Activated CD8-positive, alpha-beta memory T cell treated with anti-CD3 and anti-CD28 coated beads, Interleukin-2, amount 50 U/mL, for 48 hours (primary cell): ENCODE measurements around the gene ABCG5.

Experiments used
- DNase-seq: peaks from one replicate; pipeline ENCODE4 v3.0.0-alpha.2; 2020

ABCG5 gene

GRCh38 chr2:43838560-43839267 lies at the start of gene ABCG5, which contains the start of gene ABCG8:
Gene ABCG5, minus strand, starts transcription at chr2:43838839. Its CDS starts 160 bp downstream, at chr2:43838679.
Gene ABCG8, plus strand, starts transcription at chr2:43838971. Its CDS starts 83 bp downstream, at chr2:43839054.
- no peak for DNase-seq

- no peak for DNase-seq
Measured at GRCh38 chr2:43887176-43887575, 48.5 kb upstream of the ABCG5 start.

GRCh38 chr2:43885132-43885632 lies 46.5 kb upstream of the ABCG5 start:
- no peak for DNase-seq

GRCh38 chr2:43884689-43885088 lies 46.0 kb upstream of the ABCG5 start:
- DNase-seq = no peak

GRCh38 chr2:43882312-43882711 lies 43.7 kb upstream of the ABCG5 start:
- DNase-seq = no peak

GRCh38 chr2:43880952-43881351 lies 42.3 kb upstream of the ABCG5 start:
- DNase-seq = no peak

- no peak for DNase-seq
Measured at GRCh38 chr2:43880471-43880870, 41.8 kb upstream of the ABCG5 start.

GRCh38 chr2:43879261-43879660 lies 40.6 kb upstream of the ABCG5 start:
- no peak for DNase-seq

- peak; percentile 86 for DNase-seq
Measured at GRCh38 chr2:43877782-43878464, 39.3 kb upstream of the ABCG5 start.

- DNase-seq = no peak
Measured at GRCh38 chr2:43874776-43875451, 36.3 kb upstream of the ABCG5 start.

GRCh38 chr2:43872151-43872550 lies 33.5 kb upstream of the ABCG5 start:
- DNase-seq = no peak

- no peak for DNase-seq
Measured at GRCh38 chr2:43855292-43855691, 16.7 kb upstream of the ABCG5 start.

GRCh38 chr2:43854671-43855070 lies 16.0 kb upstream of the ABCG5 start:
- DNase-seq = peak; percentile 17

- DNase-seq = peak; percentile 17
Measured at GRCh38 chr2:43853141-43854081, 14.8 kb upstream of the ABCG5 start.

- DNase-seq = no peak
Measured at GRCh38 chr2:43852196-43852730, 13.6 kb upstream of the ABCG5 start.

GRCh38 chr2:43851011-43851980 lies 12.7 kb upstream of the ABCG5 start:
- peak; percentile 39 for DNase-seq

GRCh38 chr2:43848214-43848613 lies 9.6 kb upstream of the ABCG5 start:
- DNase-seq = no peak

GRCh38 chr2:43846140-43846793 lies 7.6 kb upstream of the ABCG5 start:
- DNase-seq = no peak

GRCh38 chr2:43845181-43845580 lies 6.5 kb upstream of the ABCG5 start:
- DNase-seq = no peak

GRCh38 chr2:43842866-43843226 lies 4.2 kb upstream of the ABCG5 start:
- DNase-seq = no peak
